Endodermal cell (in vitro differentiated cells): ENCODE measurements around the gene C12orf76. TPM values are rescaled to one million over a fixed set of nuclear protein-coding genes. Genes with fewer than 3 reads are reported as not detected.
"Not testable (repeated sequence)": the region's sequence is repeated elsewhere in the genome, so short reads cannot be mapped to it uniquely, and the experiment has no call there.

Experiments
- DNase-seq: peaks from one replicate; pipeline ENCODE4 v3.0.0-alpha.2; 2017
- H3K27ac ChIP-seq: 2 replicates; pipeline ENCODE4 v1.5.1; 2013; ENCODE audit warnings: mild to moderate bottlenecking, low read depth, low read length, moderate library complexity
- H3K27me3 ChIP-seq: 2 replicates; pipeline ENCODE4 v1.6.1; 2013; ENCODE audit warnings: mild to moderate bottlenecking, low read length, moderate library complexity; ENCODE audit not compliant: insufficient read depth, control insufficient read depth, poor library complexity, severe bottlenecking
- H3K36me3 ChIP-seq: 2 replicates; pipeline ENCODE4 v1.7.0; 2013; ENCODE audit warnings: mild to moderate bottlenecking, low read length, moderate library complexity; ENCODE audit not compliant: control insufficient read depth, insufficient read depth
- H3K4me1 ChIP-seq: one replicate; pipeline ENCODE4 v1.7.0; 2013; ENCODE audit warnings: low read length; ENCODE audit not compliant: control insufficient read depth, insufficient read depth
- H3K4me3 ChIP-seq: 2 replicates; pipeline ENCODE4 v1.5.1; 2013; ENCODE audit warnings: mild to moderate bottlenecking, low read length, moderate library complexity
- H3K9ac ChIP-seq: 2 replicates; pipeline ENCODE4 v1.6.1; 2013; ENCODE audit warnings: mild to moderate bottlenecking, low read length, moderate library complexity; ENCODE audit not compliant: poor library complexity, severe bottlenecking; ENCODE audit errors: extremely low read depth
- H3K9me3 ChIP-seq: 2 replicates; pipeline ENCODE4 v1.6.1; 2013; ENCODE audit warnings: mild to moderate bottlenecking, low read length, moderate library complexity; ENCODE audit not compliant: control insufficient read depth
- H3K27ac Mint-ChIP-seq: 2 replicates; pipeline ENCODE4 v1.8.0; 2020; ENCODE audit warnings: mixed read lengths
- H3K27me3 Mint-ChIP-seq: 2 replicates; pipeline ENCODE4 v1.8.0; 2021; ENCODE audit warnings: mild to moderate bottlenecking, mixed read lengths; ENCODE audit not compliant: insufficient read depth
- H3K36me3 Mint-ChIP-seq: 2 replicates; pipeline ENCODE4 v1.8.0; 2020; ENCODE audit warnings: low read depth, mixed read lengths
- H3K4me1 Mint-ChIP-seq: 2 replicates; pipeline ENCODE4 v1.8.0; 2020; ENCODE audit warnings: mixed read lengths
- H3K4me3 Mint-ChIP-seq: 2 replicates; pipeline ENCODE4 v1.8.0; 2020; ENCODE audit warnings: mild to moderate bottlenecking, moderate library complexity, mixed read lengths
- H3K9me3 Mint-ChIP-seq: 2 replicates; pipeline ENCODE4 v1.8.0; 2020; ENCODE audit warnings: mild to moderate bottlenecking, mixed read lengths
- WGBS, 2 experiments: methylation state at CpG; one replicate each; pipeline versions ENCODE4 v1.1.5 to v1.1.7; 2013; ENCODE audit warnings: missing lambda C conversion rate in 2 of 2, mixed read lengths in 1 of 2; ENCODE audit not compliant: insufficient coverage in 1 of 2, insufficient read length in 1 of 2; 5-methylcytosine and 5-hydroxymethylcytosine counted together
- total RNA-seq, 2 donors: library from RNA; stranded (reverse); fragmentation: NEBNext Ultra II Directional in 1 of 2; extraction: Animal tissue kit (Norgen Biotek cat#: 25700) in 1 of 2; gene quantifications; 2 replicates in 1 of 2; 3 replicates in 1 of 2; pipeline ENCODE4 v1.2.1, GENCODE V29; 2021
- TF ChIP-seq, protein P1 (sequence below): fragments of 200-600 bp; sonication (generic); conservative IDR thresholded peaks from 2 replicates; pipeline ENCODE4 v1.5.0; 2021; ENCODE audit warnings: antibody characterized with exemption, mild to moderate bottlenecking

Gene C12orf76
- total RNA-seq, 2 donors from 2014 or later = 19.6 to 23.5 TPM

- Histone ChIP-seq H3K36me3 (peaks cover 7% of the 10 kb centered on the region), H3K9me3 (no peaks in the 10 kb centered on the region), H3K4me3 (no peak overlapping the region), H3K27me3 (no peaks in the 10 kb centered on the region), H3K4me1 (no peaks in the 10 kb centered on the region), H3K9ac (no peak overlapping the region), H3K27ac (no peak overlapping the region)
- WGBS, 2 experiments = 85 to 97% methylated on average over 6 of the region's 6 CpGs
- TF ChIP-seq, protein P1, sequence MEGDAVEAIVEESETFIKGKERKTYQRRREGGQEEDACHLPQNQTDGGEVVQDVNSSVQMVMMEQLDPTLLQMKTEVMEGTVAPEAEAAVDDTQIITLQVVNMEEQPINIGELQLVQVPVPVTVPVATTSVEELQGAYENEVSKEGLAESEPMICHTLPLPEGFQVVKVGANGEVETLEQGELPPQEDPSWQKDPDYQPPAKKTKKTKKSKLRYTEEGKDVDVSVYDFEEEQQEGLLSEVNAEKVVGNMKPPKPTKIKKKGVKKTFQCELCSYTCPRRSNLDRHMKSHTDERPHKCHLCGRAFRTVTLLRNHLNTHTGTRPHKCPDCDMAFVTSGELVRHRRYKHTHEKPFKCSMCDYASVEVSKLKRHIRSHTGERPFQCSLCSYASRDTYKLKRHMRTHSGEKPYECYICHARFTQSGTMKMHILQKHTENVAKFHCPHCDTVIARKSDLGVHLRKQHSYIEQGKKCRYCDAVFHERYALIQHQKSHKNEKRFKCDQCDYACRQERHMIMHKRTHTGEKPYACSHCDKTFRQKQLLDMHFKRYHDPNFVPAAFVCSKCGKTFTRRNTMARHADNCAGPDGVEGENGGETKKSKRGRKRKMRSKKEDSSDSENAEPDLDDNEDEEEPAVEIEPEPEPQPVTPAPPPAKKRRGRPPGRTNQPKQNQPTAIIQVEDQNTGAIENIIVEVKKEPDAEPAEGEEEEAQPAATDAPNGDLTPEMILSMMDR = no peak
- no peak overlapping the region for H3K27ac Mint-ChIP-seq
- DNase-seq = no peak
- H3K27me3 Mint-ChIP-seq = no peaks in the 10 kb centered on the region
- H3K36me3 Mint-ChIP-seq = no peaks in the 10 kb centered on the region
- H3K9me3 Mint-ChIP-seq = no peaks in the 10 kb centered on the region
- H3K4me1 Mint-ChIP-seq = peaks cover 18% of the 10 kb centered on the region
- H3K4me3 Mint-ChIP-seq = no peak overlapping the region
These were observed 2.6 kb upstream of the C12orf76 start for GRCh38 chr12:110050927-110051326.

DNA sequence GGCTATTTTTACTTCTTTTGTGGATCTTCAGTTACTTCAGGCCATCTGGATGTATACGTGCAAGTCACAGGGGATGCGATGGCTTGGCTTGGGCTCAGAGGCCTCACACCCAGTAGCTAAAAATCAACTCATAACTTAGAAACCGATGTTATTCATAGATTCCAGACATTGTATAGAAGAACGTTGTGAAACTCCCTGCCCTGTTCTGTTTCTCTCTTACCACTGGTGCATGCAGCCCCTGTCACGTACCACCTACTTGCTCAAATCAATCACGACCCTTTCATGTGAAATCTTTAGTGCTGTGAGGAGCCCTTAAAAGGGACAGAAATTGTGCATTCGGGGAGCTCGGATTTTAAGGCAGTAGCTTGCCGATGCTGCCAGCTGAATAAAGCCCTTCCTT, 1.3 kb upstream of the C12orf76 start:
- DNase-seq, H3K9me3 Mint-ChIP-seq, H3K4me1 ChIP-seq, H3K4me3 Mint-ChIP-seq, H3K36me3 ChIP-seq, H3K9ac ChIP-seq, H3K4me3 ChIP-seq, H3K36me3 Mint-ChIP-seq, H3K27ac ChIP-seq, H3K27me3 ChIP-seq, H3K9me3 ChIP-seq, H3K27me3 Mint-ChIP-seq, H3K27ac Mint-ChIP-seq: not testable (repeated sequence)
- peaks cover 14% of the 10 kb centered on the region for H3K4me1 Mint-ChIP-seq
- 94 to 97% methylated on average over 9 of the region's 9 CpGs for WGBS, 2 experiments

DNA sequence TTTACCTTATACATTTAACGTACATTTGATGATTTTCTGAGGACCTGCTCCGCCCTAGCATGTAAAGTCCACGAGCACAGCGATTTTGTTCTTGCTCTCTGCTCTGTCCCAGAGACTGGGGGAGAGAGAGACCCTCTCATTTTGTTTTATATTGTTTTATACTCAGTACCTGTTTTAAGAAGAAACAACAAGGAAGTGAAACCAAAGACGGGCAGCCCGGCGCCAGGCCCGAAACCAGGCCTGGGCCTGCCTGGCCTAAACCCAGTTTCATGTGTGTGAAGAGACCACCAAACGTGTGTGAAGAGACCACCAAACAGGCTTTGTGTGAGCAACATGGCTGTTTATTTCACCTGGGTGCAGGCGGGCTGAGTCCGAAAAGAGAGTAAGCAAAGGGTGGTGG, 712 bp upstream of the C12orf76 start:
- peak overlapping the region; percentile 79 for H3K4me3 Mint-ChIP-seq
- H3K36me3 Mint-ChIP-seq, H3K36me3 ChIP-seq, H3K4me1 ChIP-seq, DNase-seq, H3K9me3 Mint-ChIP-seq, H3K27me3 Mint-ChIP-seq, H3K27me3 ChIP-seq, H3K27ac ChIP-seq, H3K9me3 ChIP-seq, H3K9ac ChIP-seq: not testable (repeated sequence)
- peak overlapping the region; percentile 71 for H3K27ac Mint-ChIP-seq
- H3K4me1 Mint-ChIP-seq = peaks cover 14% of the 10 kb centered on the region
- H3K4me3 ChIP-seq = peak overlapping the region; percentile 93
- WGBS, 2 experiments = 90 to 100% methylated on average over 9 to 11 of the region's 11 CpGs

- Histone ChIP-seq H3K36me3 (peaks cover 8% of the 10 kb centered on the region), H3K9ac (peak overlapping the region; percentile 76), H3K9me3 (no peaks in the 10 kb centered on the region), H3K4me3 (peak overlapping the region; percentile 93), H3K27me3 (no peaks in the 10 kb centered on the region), H3K4me1 (no peaks in the 10 kb centered on the region), H3K27ac (no peak overlapping the region)
- Mint-ChIP-seq H3K27ac (no peak overlapping the region), H3K36me3 (peaks cover 10% of the 10 kb centered on the region), H3K4me3 (peak overlapping the region; percentile 79), H3K27me3 (no peaks in the 10 kb centered on the region), H3K4me1 (peaks cover 19% of the 10 kb centered on the region), H3K9me3 (no peaks in the 10 kb centered on the region)
- WGBS, 2 experiments = 86 to 89% methylated on average over 9 to 14 of the region's 14 CpGs
- TF ChIP-seq, protein P1 = no peak
- DNase-seq = no peak
These were observed 903 bp downstream of the C12orf76 start for GRCh38 chr12:110047297-110047940.
